ENCODE measurements around the gene ADARB2. TPM values are rescaled to one million over a fixed set of nuclear protein-coding genes. Genes with fewer than 3 reads are reported as not detected.

ADARB2 gene
- total and polyA plus RNA-seq, 10 of the 15 experiments (the other 5 are each of a cell fraction or from before 2014, with no cell fraction given): 0.02 to 4.1 (median 0.76) TPM

GRCh38 chr10:1417574-1417973, 319.8 kb downstream of the ADARB2 start:
- Histone ChIP-seq H3K4me1 (ENCODE audit: control insufficient read depth, insufficient read depth, low read length) (no peaks in the 10 kb centered on the region), H3K27ac (ENCODE audit: control insufficient read depth, insufficient read depth) (no peak overlapping the region), H4K20me1 (ENCODE audit: control insufficient read depth, insufficient read depth) (no peaks in the 10 kb centered on the region), H3K79me2 (ENCODE audit: control insufficient read depth, insufficient read depth, low read length) (no peaks in the 10 kb centered on the region), H3K4me3 (no peak overlapping the region), H3K4me2 (ENCODE audit: control insufficient read depth, insufficient read depth) (no peak overlapping the region), H3K9ac (ENCODE audit: control insufficient read depth, insufficient read depth, low read length) (no peak overlapping the region), H2AFZ (ENCODE audit: control insufficient read depth, low read depth, low read length) (no peak overlapping the region), H3K9me3 (replicated peaks; ENCODE audit: control insufficient read depth, insufficient read depth, low read length) (no peaks in the 10 kb centered on the region), H3K27me3 (replicated peaks in 1 of 2; ENCODE audit: control insufficient read depth in 2 of 2, insufficient read depth in 2 of 2, low read length in 1 of 2) (no peaks in the 10 kb centered on the region; a peak in 1 of 4 replicates), H3K36me3 (ENCODE audit: control insufficient read depth in 2 of 2, insufficient read depth in 2 of 2, low read length in 1 of 2) (no peaks in the 10 kb centered on the region)
- ChIA-PET POLR2A (no interaction called here), RAD21 (ENCODE audit: unreplicated experiment) (no interaction called here), SMC1A (ENCODE audit: uncharacterized antibody, unreplicated experiment) (no interaction called here), CTCF (no interaction called here)
- DNase-seq (ENCODE audit: low read depth, low spot score) (no peak), ATAC-seq (no peak), FAIRE-seq (no peak)
- 47% methylated on average over 10 of the region's 10 CpGs for WGBS (ENCODE audit: insufficient coverage, insufficient replicate concordance, low lambda C conversion rate, missing lambda C conversion rate)
- in situ Hi-C loops (cut with MboI): no loop called here
- intact Hi-C loops (cut with micrococcal nuclease; ENCODE audit: unreplicated experiment): no loop called here
- no peak for TF ChIP-seq CBX3 (IDR thresholded peaks at IDR 0.05; ENCODE audit: borderline replicate concordance, low read depth)
- no peak for TF ChIP-seq CUX1 (IDR thresholded peaks at IDR 0.05; ENCODE audit: insufficient replicate concordance, low read depth, low read length)
- no peak for TF ChIP-seq RELA (IDR thresholded peaks at IDR 0.05; ENCODE audit: borderline replicate concordance, partially characterized antibody)
- TF ChIP-seq CEBPB (IDR thresholded peaks at IDR 0.05; ENCODE audit: borderline replicate concordance in 1 of 2, low read depth in 2 of 2, low read length in 2 of 2): no peak
- TF ChIP-seq SUPT20H (IDR thresholded peaks at IDR 0.05; ENCODE audit: borderline replicate concordance, control insufficient read depth, low read depth, low read length): no peak
- TF ChIP-seq EGR1 (IDR thresholded peaks at IDR 0.05; ENCODE audit: borderline replicate concordance in 1 of 2, low read depth in 2 of 2, low read length in 2 of 2): no peak
- no peak for TF ChIP-seq MEF2A (IDR thresholded peaks at IDR 0.05; ENCODE audit: insufficient read depth, low read depth, low read length)
- no peak for TF ChIP-seq LARP7 (IDR thresholded peaks at IDR 0.05)
- no peak for TF ChIP-seq ZNF217 (IDR thresholded peaks at IDR 0.05)
- TF ChIP-seq ZBTB11 (CRISPR knock-in tag; IDR thresholded peaks at IDR 0.05): no peak
- TF ChIP-seq IRF3 (IDR thresholded peaks at IDR 0.05): no peak
- no peak for TF ChIP-seq TARDBP (IDR thresholded peaks at IDR 0.05; ENCODE audit: borderline replicate concordance)
- TF ChIP-seq MAX (IDR thresholded peaks at IDR 0.05; ENCODE audit: low read depth, low read length): no peak
- TF ChIP-seq MXI1 (IDR thresholded peaks at IDR 0.05; ENCODE audit: low read depth, low read length): no peak
- TF ChIP-seq SRF (IDR thresholded peaks at IDR 0.05; ENCODE audit: low read depth in 2 of 2, low read length in 2 of 2): no peak
- no TSS peak for BruUV-seq (replicated peaks)

Data from GM12878 (cell line).